Measurements from ENCODE around the gene CNNM3.

DNA sequence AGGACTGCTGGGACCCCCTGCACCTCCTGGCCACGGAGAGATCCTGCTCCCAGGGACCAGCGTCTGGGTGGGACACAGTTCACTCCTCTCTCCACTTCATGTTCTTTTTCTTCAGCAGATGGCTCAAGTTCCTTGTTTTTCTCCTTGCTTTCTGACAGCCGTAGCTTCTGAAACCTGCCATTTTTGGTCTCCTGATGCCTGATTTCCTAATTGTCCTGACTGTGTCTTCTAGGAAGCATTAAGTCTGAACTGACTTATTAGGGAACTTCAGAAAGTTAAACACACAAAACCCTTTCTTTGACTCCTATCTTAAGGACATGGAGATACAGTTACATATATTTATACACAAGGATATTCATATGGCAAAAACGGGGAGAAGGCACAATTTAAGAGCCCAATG lies 32.7 kb upstream of the CNNM3 start:
- TF ChIP-seq, protein P1, sequence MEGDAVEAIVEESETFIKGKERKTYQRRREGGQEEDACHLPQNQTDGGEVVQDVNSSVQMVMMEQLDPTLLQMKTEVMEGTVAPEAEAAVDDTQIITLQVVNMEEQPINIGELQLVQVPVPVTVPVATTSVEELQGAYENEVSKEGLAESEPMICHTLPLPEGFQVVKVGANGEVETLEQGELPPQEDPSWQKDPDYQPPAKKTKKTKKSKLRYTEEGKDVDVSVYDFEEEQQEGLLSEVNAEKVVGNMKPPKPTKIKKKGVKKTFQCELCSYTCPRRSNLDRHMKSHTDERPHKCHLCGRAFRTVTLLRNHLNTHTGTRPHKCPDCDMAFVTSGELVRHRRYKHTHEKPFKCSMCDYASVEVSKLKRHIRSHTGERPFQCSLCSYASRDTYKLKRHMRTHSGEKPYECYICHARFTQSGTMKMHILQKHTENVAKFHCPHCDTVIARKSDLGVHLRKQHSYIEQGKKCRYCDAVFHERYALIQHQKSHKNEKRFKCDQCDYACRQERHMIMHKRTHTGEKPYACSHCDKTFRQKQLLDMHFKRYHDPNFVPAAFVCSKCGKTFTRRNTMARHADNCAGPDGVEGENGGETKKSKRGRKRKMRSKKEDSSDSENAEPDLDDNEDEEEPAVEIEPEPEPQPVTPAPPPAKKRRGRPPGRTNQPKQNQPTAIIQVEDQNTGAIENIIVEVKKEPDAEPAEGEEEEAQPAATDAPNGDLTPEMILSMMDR (tag by site-specific recombination; IDR thresholded peaks at IDR 0.05), result no peak
- TF ChIP-seq KLF8 (tag by site-specific recombination; IDR thresholded peaks at IDR 0.05) (no peak), ZNF707 (tag by site-specific recombination; IDR thresholded peaks at IDR 0.05) (no peak)
- TF ChIP-seq, protein P2, sequence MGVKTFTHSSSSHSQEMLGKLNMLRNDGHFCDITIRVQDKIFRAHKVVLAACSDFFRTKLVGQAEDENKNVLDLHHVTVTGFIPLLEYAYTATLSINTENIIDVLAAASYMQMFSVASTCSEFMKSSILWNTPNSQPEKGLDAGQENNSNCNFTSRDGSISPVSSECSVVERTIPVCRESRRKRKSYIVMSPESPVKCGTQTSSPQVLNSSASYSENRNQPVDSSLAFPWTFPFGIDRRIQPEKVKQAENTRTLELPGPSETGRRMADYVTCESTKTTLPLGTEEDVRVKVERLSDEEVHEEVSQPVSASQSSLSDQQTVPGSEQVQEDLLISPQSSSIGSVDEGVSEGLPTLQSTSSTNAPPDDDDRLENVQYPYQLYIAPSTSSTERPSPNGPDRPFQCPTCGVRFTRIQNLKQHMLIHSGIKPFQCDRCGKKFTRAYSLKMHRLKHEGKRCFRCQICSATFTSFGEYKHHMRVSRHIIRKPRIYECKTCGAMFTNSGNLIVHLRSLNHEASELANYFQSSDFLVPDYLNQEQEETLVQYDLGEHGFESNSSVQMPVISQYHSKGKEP (tag by site-specific recombination; IDR thresholded peaks at IDR 0.05), result no peak
- TF ChIP-seq, protein P3, sequence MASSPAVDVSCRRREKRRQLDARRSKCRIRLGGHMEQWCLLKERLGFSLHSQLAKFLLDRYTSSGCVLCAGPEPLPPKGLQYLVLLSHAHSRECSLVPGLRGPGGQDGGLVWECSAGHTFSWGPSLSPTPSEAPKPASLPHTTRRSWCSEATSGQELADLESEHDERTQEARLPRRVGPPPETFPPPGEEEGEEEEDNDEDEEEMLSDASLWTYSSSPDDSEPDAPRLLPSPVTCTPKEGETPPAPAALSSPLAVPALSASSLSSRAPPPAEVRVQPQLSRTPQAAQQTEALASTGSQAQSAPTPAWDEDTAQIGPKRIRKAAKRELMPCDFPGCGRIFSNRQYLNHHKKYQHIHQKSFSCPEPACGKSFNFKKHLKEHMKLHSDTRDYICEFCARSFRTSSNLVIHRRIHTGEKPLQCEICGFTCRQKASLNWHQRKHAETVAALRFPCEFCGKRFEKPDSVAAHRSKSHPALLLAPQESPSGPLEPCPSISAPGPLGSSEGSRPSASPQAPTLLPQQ (tag by site-specific recombination; IDR thresholded peaks at IDR 0.05), result no peak
- TF ChIP-seq, protein P4, sequence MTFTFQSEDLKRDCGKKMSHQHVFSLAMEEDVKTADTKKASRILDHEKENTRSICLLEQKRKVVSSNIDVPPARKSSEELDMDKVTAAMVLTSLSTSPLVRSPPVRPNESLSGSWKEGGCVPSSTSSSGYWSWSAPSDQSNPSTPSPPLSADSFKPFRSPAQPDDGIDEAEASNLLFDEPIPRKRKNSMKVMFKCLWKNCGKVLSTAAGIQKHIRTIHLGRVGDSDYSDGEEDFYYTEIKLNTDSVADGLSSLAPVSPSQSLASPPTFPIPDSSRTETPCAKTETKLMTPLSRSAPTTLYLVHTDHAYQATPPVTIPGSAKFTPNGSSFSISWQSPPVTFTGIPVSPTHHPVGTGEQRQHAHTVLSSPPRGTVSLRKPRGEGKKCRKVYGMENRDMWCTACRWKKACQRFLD (tag by site-specific recombination; IDR thresholded peaks at IDR 0.05), result no peak
